ENCODE measurements around the gene WFDC1. TPM values are rescaled to one million over a fixed set of nuclear protein-coding genes. Genes with fewer than 3 reads are reported as not detected.

WFDC1 gene
- total RNA-seq, 1 donor from 2014 or later = not detected

- H3K9ac ChIP-seq = no peak overlapping the region
- H3K27me3 Mint-ChIP-seq (ENCODE audit: insufficient read depth, low read depth) = peaks cover 7% of the 10 kb centered on the region
These were observed 62.5 kb downstream of the WFDC1 start for GRCh38 chr16:84357191-84357651.

GRCh38 chr16:84358601-84359295 lies 64.1 kb downstream of the WFDC1 start:
- Histone ChIP-seq H4K20me1 (ENCODE audit: low read depth) (no peaks in the 10 kb centered on the region), H3K36me3 (no peaks in the 10 kb centered on the region), H2AFZ (replicated peaks) (no peak overlapping the region), H3K9ac (no peak overlapping the region), H3F3A (ENCODE audit: low read depth) (peaks cover 21% of the 10 kb centered on the region), H3K4me3 (no peak overlapping the region), H3K4me1 (peaks cover 39% of the 10 kb centered on the region), H3K4me2 (no peak overlapping the region), H3K27ac (no peak overlapping the region), H3K27me3 (no peaks in the 10 kb centered on the region), H3K9me3 (ENCODE audit: low read depth) (no peaks in the 10 kb centered on the region), H3K79me2 (ENCODE audit: low read depth) (no peaks in the 10 kb centered on the region)
- H3K4me1 Mint-ChIP-seq = peaks cover 65% of the 10 kb centered on the region
- H3K36me3 Mint-ChIP-seq = no peaks in the 10 kb centered on the region
- no peak overlapping the region for H3K4me3 Mint-ChIP-seq
- H3K9me3 Mint-ChIP-seq = no peaks in the 10 kb centered on the region
- H3K27me3 Mint-ChIP-seq (ENCODE audit: insufficient read depth, low read depth) = peaks cover 4% of the 10 kb centered on the region
- DNase-seq (ENCODE audit: low spot score) = no peak
- H3K27ac Mint-ChIP-seq = no peak overlapping the region
- no peak for TF ChIP-seq EZH2 (IDR thresholded peaks at IDR 0.05)
- TF ChIP-seq CTCF (IDR thresholded peaks at IDR 0.05) = no peak
- TF ChIP-seq EZH2phosphoT487 (IDR thresholded peaks at IDR 0.05) = no peak

More at GRCh38 chr16:84357191-84357651, 62.5 kb downstream of the WFDC1 start:
- Histone ChIP-seq H3K4me3 (no peak overlapping the region), H3K79me2 (ENCODE audit: low read depth) (no peaks in the 10 kb centered on the region), H3K27me3 (no peaks in the 10 kb centered on the region), H3K27ac (no peak overlapping the region), H3K36me3 (no peaks in the 10 kb centered on the region), H2AFZ (replicated peaks) (no peak overlapping the region), H3K4me1 (peaks cover 29% of the 10 kb centered on the region), H3K4me2 (peak overlapping the region; percentile 36), H4K20me1 (ENCODE audit: low read depth) (no peaks in the 10 kb centered on the region), H3K9me3 (ENCODE audit: low read depth) (no peaks in the 10 kb centered on the region), H3F3A (ENCODE audit: low read depth) (peaks cover 11% of the 10 kb centered on the region)
- TF ChIP-seq CTCF (IDR thresholded peaks at IDR 0.05) (no peak), EZH2phosphoT487 (IDR thresholded peaks at IDR 0.05) (no peak), EZH2 (IDR thresholded peaks at IDR 0.05) (no peak)
- Mint-ChIP-seq H3K4me1 (peaks cover 51% of the 10 kb centered on the region), H3K27ac (peak overlapping the region; percentile 55), H3K9me3 (no peaks in the 10 kb centered on the region), H3K4me3 (no peak overlapping the region), H3K36me3 (no peaks in the 10 kb centered on the region)
- DNase-seq (ENCODE audit: low spot score) = no peak

- peaks cover 24% of the 10 kb centered on the region for H3F3A ChIP-seq (ENCODE audit: low read depth)
These were observed 64.6 kb downstream of the WFDC1 start for GRCh38 chr16:84359326-84359725.

More at GRCh38 chr16:84359326-84359725, 64.6 kb downstream of the WFDC1 start:
- Histone ChIP-seq H3K9ac (no peak overlapping the region), H3K36me3 (no peaks in the 10 kb centered on the region), H3K4me3 (no peak overlapping the region), H3K4me2 (no peak overlapping the region), H2AFZ (replicated peaks) (no peak overlapping the region), H4K20me1 (ENCODE audit: low read depth) (no peaks in the 10 kb centered on the region), H3K27ac (no peak overlapping the region), H3K27me3 (no peaks in the 10 kb centered on the region), H3K79me2 (ENCODE audit: low read depth) (no peaks in the 10 kb centered on the region), H3K4me1 (peaks cover 39% of the 10 kb centered on the region), H3K9me3 (ENCODE audit: low read depth) (no peaks in the 10 kb centered on the region)
- Mint-ChIP-seq H3K27ac (no peak overlapping the region), H3K27me3 (ENCODE audit: insufficient read depth, low read depth) (peaks cover 4% of the 10 kb centered on the region), H3K4me3 (no peak overlapping the region), H3K9me3 (no peaks in the 10 kb centered on the region), H3K4me1 (peaks cover 69% of the 10 kb centered on the region), H3K36me3 (no peaks in the 10 kb centered on the region)
- no peak for DNase-seq (ENCODE audit: low spot score)
- TF ChIP-seq EZH2phosphoT487 (IDR thresholded peaks at IDR 0.05) = no peak
- TF ChIP-seq CTCF (IDR thresholded peaks at IDR 0.05) = no peak

All from neural progenitor cell (in vitro differentiated cells).